Erythroblast (primary cell): ENCODE data around the gene MLH3.

ENCODE experiments used
- GATA1 ChIP-seq: IDR thresholded peaks from 2 replicates; pipeline ENCODE4 v1.6.1; 2011; ENCODE audit warnings: low read depth, mild to moderate bottlenecking, control low read depth, low read length, moderate library complexity
- POLR2A ChIP-seq: IDR thresholded peaks from 2 replicates; pipeline ENCODE4 v1.6.1; 2011; ENCODE audit warnings: mild to moderate bottlenecking, low read length

DNA sequence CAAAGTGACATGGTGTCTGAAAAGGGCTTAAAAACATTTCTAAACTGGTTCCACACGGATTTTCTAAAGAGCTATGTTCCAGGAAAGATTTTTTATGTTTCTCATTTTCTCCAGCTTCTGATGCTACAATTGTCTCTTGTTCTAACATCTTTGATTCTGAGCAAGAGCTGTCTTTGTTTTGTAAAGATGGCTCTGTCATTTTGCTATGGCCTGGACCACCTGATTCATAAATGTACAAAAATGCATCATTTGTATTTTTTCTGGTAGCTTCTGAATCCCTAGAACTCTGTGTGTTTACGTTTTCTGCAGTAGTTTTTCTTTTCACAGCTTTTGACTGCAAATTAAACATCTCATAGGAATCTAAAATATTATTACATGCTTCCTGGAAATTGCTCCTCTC lies 3.2 kb downstream of the MLH3 start:
- TF ChIP-seq POLR2A (no peak), GATA1 (no peak)
